GM19240 (cell line): ENCODE measurements around the gene TXNDC16.

Source experiments
- DNase-seq: peaks from one replicate; pipeline ENCODE4 v3.0.0; 2011; ENCODE audit warnings: low spot score; ENCODE audit not compliant: insufficient read length

TXNDC16 gene

DNA sequence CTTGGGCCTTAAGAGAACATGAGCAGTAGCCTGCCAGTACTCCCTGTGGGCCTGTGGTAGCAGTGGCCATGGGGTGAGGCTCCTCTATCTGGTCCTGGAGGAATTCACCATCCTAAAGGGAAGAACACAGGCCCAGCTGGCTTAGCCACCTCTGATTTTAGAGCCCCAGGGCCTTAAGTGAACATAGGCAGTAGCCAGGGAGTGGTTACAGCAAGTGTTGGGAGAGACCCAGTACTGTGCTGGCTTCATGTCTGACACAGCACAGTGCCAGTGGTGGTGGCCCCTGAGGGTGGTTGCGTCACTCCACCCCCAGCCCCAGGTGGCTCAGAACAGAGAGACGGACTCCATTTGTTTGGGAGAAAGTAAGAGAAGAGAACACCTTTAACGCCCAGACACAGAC is 105.1 kb downstream of the TXNDC16 start:
- DNase-seq: no peak

DNA sequence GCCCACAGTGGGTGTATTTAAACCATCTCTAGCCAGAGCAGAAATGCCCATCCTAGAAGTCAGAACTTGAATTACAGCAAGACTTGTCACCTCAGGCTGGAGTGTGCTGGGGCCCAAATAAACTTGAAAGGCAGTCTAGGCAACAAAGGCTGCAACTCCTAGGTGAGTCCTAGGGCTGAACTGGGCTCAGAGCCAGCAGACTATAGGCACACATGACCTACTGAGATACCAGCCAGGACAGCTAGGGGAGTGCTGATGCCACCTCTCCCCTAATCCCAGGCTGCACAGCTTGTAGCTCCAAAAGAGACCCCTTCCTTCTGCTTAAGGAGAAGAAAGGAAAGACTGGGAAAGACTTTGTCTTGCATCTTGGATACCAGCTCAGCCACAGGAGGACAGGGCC is 106.0 kb downstream of the TXNDC16 start:
- no peak for DNase-seq

DNA sequence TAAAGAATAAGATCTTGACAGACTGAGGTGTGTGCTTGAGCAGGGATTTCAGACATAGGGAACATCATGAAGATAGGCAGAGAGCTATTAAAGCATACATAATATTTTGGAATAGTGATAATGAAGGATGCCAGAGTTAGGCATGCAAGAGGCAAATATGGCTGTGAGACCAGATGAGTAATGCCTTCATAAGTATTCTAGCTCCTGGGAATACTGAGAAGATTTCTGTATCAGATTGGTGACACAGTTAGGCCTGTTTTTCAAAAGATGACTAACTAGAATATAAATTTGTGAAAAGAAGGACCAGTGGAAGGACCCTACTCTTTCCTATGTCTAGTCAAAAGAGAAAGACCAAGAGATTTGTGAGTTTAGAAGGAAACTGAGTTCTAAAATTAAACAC is 108.8 kb downstream of the TXNDC16 start:
- no peak for DNase-seq

DNA sequence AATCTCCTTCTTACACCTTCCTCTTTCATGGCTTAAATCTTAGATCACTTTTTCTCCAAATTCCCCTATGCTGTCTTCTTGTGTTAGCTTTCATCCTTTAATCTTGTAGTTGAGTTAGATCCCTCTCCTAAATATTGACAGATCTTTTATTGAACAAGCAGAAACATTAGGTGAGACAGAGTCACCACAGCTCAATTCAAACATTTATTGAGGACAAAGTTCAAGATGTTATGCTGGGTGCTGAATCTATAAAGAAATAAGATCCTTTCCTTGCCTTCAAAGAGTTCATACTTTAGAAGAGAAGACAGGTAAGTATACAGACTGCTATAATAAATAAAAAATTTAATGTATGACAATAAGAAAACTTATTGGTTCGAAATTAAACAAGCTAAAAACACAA is 109.7 kb downstream of the TXNDC16 start:
- DNase-seq: no peak

DNA sequence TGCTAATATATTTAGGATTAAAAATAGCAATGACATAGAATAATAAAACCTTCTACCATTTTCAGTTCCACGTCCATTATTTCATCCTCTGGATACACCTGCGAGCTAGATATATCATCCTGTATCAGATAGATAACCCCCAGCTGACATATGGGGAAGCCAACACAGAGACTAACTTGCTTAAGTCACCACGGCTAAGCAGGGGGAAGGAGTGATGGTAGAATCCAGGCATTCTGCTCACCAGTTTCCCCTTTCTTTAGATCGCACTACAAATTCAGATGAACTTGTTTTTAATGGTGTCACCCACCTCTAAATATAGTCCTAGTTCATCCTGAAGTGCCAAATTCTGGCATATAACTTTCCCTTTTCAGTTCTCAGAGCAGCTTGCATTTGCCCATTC is 110.1 kb downstream of the TXNDC16 start:
- no peak for DNase-seq

DNA sequence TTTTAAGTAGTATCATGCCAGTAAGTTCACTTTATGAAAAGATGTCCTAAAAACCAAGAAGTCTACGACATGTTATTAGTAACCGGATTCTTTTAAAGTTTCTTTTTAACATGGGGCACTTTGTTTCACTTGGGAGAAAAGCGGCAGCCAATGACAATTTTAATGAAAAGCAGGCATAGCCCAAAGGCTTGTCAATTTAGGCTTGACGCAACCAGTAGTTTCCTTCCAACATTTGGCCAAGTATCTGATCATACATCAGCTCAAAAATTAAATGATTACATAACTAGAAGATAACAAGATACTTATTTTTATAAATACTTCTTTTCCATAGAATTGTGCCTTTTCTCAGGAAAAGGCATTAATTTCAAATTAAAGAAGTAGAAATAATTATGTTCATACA is 112.8 kb downstream of the TXNDC16 start:
- DNase-seq: no peak

DNA sequence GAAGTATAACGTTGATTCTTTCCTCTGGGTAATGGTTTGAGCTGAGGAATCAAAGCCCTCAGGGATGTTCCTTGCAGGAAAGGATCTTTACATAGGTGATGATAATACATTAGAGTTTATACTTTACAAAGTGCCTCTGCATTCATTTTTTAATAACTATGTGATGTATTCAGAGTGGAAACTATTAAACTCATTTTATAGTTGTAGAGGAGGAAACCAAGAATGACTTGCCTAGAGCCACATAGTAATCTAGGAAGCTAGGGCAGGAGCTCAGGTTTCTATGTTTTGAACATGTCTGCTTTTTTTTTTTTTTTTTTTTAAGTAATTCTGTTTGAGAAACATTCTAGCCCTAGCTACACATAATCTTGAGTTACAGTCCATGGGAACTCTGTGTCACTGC is 117.3 kb downstream of the TXNDC16 start:
- no peak for DNase-seq

DNA sequence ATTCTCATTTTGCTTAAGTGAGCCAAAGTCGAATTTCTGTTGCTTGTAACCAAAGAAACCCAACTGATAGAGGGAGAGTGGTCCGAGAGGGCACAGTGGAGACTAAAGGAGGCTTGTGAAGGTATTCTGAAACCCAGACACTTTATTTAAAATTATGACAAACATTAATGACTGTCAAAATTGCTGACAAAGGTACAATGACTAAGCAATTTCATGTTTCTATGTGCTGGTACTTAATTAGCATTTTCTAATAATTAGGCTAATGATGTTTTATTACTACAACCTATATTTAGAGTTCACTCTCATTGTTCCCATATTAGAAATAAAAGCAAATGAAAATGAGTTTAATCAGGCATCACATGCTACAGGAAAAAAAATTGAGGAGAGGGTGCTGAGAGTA is 121.8 kb downstream of the TXNDC16 start:
- no peak for DNase-seq

DNA sequence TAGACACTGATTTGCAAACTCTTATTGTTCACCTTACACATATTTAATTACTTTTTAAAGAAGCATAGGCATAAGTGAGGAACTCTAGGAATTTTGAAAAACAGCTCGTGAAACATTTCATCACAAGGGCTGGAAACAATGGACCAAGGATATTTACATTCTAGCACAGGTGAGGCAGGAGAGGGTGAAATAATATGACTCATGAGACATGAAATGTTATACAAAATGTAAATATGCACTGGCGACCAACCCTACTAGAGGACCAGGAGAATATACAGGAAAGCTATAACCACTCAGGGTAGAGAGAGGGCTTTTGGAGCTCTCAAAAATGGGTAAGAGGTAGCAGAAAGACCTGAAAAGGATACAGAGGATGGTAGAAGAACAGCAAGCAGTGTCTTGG is 122.9 kb downstream of the TXNDC16 start:
- no peak for DNase-seq

DNA sequence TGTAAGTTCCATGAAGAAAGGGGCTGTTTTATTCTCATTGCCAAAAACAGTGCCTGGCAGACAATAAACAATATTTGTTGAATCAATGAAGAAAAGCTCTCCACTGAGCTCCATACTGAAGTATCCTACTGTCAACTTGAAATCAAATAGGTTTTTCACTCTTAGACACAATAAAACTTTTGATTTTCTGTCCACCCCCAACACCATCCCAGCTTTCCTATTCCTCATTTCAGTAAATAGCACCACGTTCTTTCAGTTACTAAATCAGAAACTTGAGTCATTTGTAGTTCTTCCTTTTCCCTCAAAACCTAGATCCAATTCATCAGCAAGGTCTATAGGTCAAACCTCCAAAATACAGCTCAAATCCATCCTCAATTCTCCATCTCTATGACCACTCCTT is 124.8 kb downstream of the TXNDC16 start:
- DNase-seq: no peak

DNA sequence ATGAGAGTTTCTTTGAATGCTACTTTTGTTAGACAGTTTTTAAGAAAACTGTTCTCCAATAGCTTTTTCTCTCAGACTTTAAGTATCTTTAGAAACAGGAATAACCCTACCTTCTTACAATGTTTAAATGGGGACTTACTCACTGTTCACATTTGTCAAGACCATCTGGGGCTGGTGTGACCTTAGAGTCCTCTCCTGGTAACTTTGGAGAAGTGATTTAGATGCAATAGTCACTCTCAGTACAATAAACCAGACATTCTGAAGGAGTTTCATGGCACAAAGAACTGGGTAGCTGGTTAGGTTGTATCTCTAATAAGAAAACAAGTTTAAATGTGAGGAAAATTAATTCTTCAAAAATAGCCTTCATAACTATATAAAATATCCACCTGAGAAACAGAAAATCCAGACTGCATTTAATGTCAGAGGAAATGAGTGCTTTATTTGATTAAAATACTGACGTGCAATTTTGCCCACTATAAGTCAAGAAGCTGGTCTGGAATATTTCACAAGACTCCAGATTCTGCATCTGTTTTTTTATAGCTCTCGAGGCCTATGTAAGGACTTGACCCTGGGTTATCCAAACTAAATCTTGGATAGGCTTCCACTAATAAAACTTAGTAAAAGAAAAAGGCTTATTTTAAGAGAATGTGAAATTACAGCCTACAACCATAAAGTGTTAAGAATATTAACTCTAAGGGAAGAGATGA is 129.5 kb downstream of the TXNDC16 start:
- DNase-seq: no peak

DNA sequence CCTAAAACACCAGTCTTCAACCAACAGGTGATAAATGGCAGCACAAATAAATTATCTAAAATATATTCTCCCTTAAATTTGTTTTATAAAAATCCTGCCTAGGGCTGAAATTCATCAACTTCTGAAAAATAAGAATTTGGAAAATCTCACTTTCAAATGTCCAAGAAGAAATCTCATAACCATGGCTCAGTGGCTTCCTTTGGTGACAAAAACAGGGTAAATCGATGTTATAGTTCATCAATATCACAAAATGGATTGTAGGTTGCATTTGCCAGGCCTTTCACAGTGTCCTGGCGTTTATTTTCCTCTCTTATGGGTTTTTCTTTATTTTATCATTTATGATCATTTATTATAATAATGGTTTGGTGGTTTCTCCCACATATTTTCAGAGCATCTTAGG is 135.2 kb downstream of the TXNDC16 start:
- DNase-seq: no peak

DNA sequence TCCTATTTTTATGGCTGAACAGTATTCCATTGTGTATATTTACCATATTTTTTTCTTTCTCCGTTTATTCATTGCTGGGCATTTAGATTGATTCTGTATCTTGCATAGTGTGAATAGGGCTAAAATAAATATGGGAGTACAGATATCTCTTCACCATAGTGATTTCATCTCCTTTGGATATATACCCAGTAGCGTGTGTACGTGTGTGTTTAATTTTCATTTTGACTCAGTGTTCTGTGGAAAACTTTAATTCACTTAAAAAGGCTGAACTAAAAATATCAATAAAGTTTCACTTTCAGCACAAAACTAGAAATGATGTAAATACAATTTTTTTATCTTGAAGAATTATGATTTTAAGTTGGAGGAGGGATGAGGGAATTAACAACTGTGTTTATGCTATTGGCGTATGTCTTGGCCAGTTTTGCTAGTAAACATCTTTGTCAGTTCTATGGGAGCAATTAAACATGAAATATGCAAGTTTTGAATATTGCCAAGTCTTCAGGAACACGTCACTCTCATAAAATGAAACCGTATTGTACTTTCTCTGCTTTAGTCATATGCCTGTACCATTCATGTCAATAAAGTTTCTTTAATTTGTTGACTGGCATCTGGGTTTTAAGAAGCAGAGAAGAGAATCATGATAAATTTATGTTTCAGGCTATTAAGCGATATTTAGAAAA is 138.4 kb downstream of the TXNDC16 start:
- DNase-seq: no peak

DNA sequence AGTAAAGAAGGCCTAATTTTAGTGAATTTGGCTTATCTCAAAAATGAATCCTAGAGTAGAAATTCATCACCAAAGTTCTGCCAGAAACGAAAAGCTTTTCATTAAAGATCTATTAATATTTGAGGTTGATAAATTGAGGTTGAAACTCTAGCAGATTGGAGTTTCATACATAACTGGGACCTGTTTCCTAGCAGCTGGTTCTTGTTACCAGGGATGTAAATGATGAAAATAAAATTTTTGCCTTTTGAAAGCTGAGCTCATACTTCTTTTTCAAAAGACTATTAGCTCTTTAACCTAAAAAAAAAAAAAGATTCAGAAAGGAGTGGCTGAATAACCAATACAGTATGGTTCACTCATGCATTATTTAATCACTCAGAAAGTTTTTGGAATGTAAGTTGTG is 139.9 kb downstream of the TXNDC16 start:
- DNase-seq: no peak

DNA sequence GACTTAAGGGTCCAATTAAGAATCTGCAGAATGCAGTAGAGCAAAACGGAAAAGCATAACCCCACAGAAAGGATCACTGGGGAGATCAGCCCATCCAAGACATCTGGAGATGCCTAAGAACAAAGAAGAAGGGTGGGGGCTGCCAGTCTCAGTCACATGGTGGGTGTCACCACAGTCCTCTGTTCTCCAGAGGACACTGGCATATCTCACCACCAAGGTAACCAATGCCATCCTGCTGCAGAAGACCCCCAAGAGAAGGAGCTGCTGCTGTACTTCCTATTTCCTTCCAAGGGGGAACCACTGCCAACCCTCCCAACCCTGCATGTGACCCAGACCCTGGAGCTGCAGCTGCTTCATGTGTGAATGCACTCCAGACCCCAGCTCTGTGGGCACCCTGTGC is 147.0 kb downstream of the TXNDC16 start:
- no peak for DNase-seq

DNA sequence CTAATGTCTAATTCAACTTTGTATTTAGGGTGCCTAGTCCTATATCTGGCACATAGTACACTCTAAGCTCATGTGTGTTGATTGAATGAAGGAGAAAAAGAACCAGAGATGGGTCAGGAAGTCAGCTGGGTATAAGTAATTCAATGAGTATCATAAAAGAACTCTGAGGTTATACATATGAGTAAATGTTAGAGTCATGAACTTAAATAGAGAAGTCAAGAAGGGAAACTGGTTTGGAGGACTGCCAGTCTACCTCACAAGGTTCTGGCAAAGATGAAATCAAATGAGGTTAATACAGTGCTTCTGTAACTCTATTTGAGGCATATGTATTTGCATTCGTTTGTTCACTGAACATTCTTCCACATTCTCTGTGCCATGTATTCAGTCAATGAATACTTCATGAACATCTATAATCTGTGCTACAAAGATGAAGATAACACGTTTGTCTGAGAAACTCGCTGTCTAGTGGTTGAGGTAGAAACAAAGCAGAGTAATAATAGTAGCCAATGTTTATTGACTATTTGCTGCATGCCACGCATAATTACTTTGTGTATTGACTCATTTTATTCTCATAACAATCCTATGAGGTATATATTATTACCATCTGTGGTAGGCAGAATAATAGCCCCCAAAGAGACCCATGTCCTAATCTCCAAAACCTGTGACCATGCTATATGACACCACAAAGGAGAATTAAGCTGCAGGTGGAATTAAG is 149.3 kb downstream of the TXNDC16 start:
- no peak for DNase-seq

DNA sequence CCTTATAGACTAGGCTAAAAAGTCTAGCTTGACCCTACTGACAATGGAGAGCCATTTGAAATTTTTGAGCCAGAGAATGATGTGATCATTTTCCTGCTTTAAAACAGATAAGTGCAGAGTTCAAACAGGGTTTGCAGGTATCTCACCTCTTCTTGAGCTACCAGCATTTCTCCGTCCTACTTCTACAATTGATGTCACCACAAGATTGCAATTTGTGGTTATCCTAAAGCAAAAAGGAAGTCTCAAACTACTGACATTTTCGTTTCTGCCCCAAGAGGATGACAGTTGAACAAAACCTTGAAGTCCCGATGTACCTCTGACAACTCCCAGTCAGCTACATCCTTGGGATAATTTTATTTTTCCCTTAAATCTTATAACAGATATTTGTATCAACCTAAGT is 151.5 kb downstream of the TXNDC16 start:
- DNase-seq: peak; percentile 3

DNA sequence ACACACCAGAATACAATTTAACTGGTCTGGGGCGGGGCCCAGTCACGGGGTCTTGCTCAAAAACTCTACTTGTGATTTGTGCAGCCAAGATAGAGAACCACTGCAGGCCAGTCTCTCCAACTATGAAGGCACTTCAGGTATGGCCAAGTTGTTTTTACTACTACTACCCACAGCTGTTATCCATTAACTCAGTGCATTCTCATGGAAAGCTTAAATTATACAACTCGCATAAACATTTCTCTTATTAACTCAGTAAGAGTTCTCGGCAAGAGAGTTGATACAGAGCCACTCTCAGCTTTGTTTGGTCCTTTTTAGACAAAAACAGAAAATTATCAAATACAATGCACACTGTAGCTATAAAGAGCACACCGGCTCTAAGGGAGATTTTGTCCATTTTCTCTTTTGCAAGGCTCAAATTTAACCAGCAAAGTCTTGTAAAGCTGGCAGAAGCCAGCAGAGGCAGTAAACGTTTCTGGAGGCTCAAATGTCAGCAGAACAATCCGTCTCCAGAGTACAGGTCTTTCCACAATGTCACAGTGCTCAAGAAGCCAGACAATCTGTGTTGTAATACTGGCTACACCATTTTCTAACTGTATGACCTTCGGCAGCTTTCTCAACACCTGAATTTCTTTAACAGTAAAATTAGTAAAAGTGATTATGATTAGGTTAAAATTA is 152.2 kb downstream of the TXNDC16 start:
- no peak for DNase-seq

DNA sequence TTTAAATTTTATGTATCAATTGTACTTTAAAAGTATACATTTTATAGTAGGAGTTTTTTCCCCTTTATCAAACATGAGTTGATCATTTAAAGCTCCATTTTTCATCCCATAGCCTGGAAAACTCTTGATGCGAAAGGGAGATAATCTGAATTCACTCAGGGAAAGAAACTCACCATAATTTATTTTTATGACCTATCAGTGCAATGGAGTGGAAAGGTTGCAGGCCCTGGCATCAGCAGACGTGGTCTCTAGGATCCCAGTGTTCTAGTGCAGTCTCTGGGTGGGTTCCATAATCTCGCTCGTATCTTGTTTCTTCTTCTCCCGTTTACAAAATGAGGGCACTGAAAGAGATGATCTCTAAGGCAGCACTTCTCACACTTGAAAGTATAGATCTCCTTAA is 153.2 kb downstream of the TXNDC16 start:
- no peak for DNase-seq

DNA sequence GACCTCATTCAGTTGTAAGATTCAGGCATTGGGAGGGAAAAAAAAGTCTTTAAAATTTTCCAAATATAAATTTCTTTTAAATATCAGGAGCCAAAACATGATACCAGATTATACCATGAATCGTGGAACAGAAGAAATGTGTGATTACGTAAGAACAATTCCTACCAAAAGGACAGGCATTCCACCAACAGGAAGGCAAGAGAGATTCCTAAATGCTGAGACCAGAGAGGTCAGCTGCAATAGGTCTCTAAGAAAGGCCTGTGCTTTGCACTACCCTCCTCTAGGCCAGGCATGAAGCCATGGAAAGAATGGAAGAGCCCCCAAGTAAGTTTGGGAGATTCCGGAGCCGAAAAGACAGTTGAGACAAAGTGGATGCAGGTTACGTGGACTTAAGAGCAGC is 154.5 kb downstream of the TXNDC16 start:
- DNase-seq: no peak

DNA sequence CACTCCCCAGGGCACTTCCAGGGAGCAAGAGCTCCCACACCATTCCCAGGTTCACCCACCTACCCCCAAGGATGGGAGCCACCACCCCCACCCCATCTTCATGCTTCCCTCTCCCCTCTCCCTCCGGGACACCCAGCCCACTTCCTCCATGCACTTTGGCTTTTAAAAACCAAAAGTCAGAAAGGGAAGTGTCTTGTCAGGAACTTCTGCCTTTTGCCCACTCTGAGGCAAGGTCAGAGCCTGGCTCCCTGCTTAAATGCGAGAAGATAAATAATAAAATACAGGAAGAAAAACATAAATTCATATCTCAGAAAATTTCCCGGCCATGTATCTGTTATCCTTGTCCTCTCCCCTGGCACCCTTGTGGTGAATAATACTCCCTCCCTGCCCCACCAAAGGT is 156.6 kb downstream of the TXNDC16 start:
- no peak for DNase-seq
